HCT116 (cell line): ENCODE results near the gene LPXN. TPM values are rescaled to one million over a fixed set of nuclear protein-coding genes. Genes with fewer than 3 reads are reported as not detected.

Experiments used
- ATAC-seq: fragments of 200-7000 bp; cut with Tn5 transposase; 2 replicates; pipeline ENCODE4 v1.9.1; 2020; ENCODE audit warnings: mild to moderate bottlenecking, moderate library complexity
- BruUV-seq: library from RNA; stranded (reverse); fragments of 400-500 nt; replicated peaks from 2 replicates; lab custom pipeline; 2021; lab: Mats Ljungman, UMichigan
- CTCF ChIA-PET: fragments of 300-600 bp; sonication (Branson Sonifier 250); formaldehyde crosslinking; loops from one replicate; lab custom pipeline; 2021; ENCODE audit warnings: antibody characterized with exemption; lab: Charles Lee
- POLR2A ChIA-PET: fragments of 300-600, 350-600 bp; sonication (Branson Sonifier 250); formaldehyde crosslinking; loops from one replicate; lab custom pipeline; 2021; ENCODE audit warnings: antibody characterized with exemption; lab: Charles Lee
- RAD21 ChIA-PET, 2 experiments: fragments of 300-600 bp; sonication (Branson Sonifier 250); formaldehyde crosslinking; loops; one replicate each; lab custom pipeline; 2023; ENCODE audit warnings: low total read pairs in 2 of 2; ENCODE audit not compliant: uncharacterized antibody in 2 of 2, unreplicated experiment in 2 of 2, low non-redundant PET in 1 of 2; lab: Charles Lee
- DNase-seq: peaks from one replicate; pipeline ENCODE4 v3.0.0-alpha.2; 2010; ENCODE audit warnings: low read depth, low spot score
- H2AFZ ChIP-seq: fragments of 200-600 bp; shearing (Covaris generic), sonication (generic); 2 replicates; pipeline ENCODE4 v1.6.1; 2017; ENCODE audit warnings: low read depth, mixed run types, mixed read lengths, antibody characterized with exemption, low read length; ENCODE audit not compliant: poor library complexity, severe bottlenecking
- H3K27ac ChIP-seq: 2 replicates; pipeline ENCODE4 v1.5.1; 2012; ENCODE audit warnings: low read depth, low read length
- H3K27me3 ChIP-seq: fragments of 200-600 bp; sonication (generic); 2 replicates; pipeline ENCODE4 v1.6.1; 2016; ENCODE audit warnings: mixed run types, low read length, mixed read lengths; ENCODE audit not compliant: insufficient read depth
- H3K36me3 ChIP-seq, 2 experiments: fragments of 200-500 bp in 1 of 2; fragments of 200-600 bp in 1 of 2; sonication (Bioruptor generic) in 1 of 2; sonication (generic) in 1 of 2; 2 replicates each; pipeline versions ENCODE4 v1.5.1 to v1.6.1; 2014 to 2016; ENCODE audit warnings: low read length in 2 of 2, inconsistent platforms in 1 of 2, mixed read lengths in 1 of 2, mixed run types in 1 of 2; ENCODE audit not compliant: insufficient read depth in 2 of 2, control insufficient read depth in 1 of 2
- H3K4me1 ChIP-seq, 2 experiments: fragments of 200-600 bp in 1 of 2; sonication (generic) in 1 of 2; 2 replicates each; pipeline versions ENCODE4 v1.5.1 to v1.6.1; 2012 to 2017; ENCODE audit warnings: low read length in 2 of 2, inconsistent platforms in 1 of 2, mild to moderate bottlenecking in 1 of 2, mixed read lengths in 1 of 2, mixed run types in 1 of 2, moderate library complexity in 1 of 2; ENCODE audit not compliant: insufficient read depth in 2 of 2, control insufficient read depth in 1 of 2
- H3K4me2 ChIP-seq: fragments of 200-600 bp; sonication (generic); 2 replicates; pipeline ENCODE4 v1.6.1; 2017; ENCODE audit warnings: mixed run types, low read length, mixed read lengths
- H3K4me3 ChIP-seq, 2 experiments: fragments of 200-600 bp in 1 of 2; sonication (generic) in 1 of 2; replicated peaks in 1 of 2; 2 replicates each; pipeline ENCODE4 v1.5.1; 2011 to 2016; ENCODE audit warnings: low read length in 2 of 2, control low read depth in 1 of 2, low read depth in 1 of 2, mild to moderate bottlenecking in 1 of 2, mixed read lengths in 1 of 2, mixed run types in 1 of 2
- H3K79me2 ChIP-seq: fragments of 200-600 bp; sonication (generic); 2 replicates; pipeline ENCODE4 v1.6.1; 2017; ENCODE audit warnings: mild to moderate bottlenecking, mixed run types, low read length, moderate library complexity, mixed read lengths; ENCODE audit not compliant: insufficient read depth
- H3K9ac ChIP-seq: fragments of 200-600 bp; sonication (generic); 2 replicates; pipeline ENCODE4 v1.6.1; 2016; ENCODE audit warnings: low read length, mixed read lengths
- H3K9me2 ChIP-seq: fragments of 200-600 bp; sonication (generic), shearing (Covaris generic); 2 replicates; pipeline ENCODE4 v1.6.1; 2017; ENCODE audit warnings: mixed run types, mild to moderate bottlenecking, moderate library complexity; ENCODE audit not compliant: insufficient read depth
- H3K9me3 ChIP-seq, 2 experiments: fragments of 200-500 bp in 1 of 2; fragments of 200-600 bp in 1 of 2; sonication (Bioruptor generic) in 1 of 2; sonication (generic) in 1 of 2; 2 replicates each; pipeline ENCODE4 v1.6.1; 2014 to 2017; ENCODE audit warnings: low read length in 2 of 2, mixed read lengths in 2 of 2, inconsistent platforms in 1 of 2, low read depth in 1 of 2, mild to moderate bottlenecking in 1 of 2, mixed run types in 1 of 2, moderate library complexity in 1 of 2; ENCODE audit not compliant: control insufficient read depth in 1 of 2, insufficient read depth in 1 of 2
- H4K20me1 ChIP-seq: fragments of 200-600 bp; sonication (generic), shearing (Covaris generic); 2 replicates; pipeline ENCODE4 v1.6.1; 2017; ENCODE audit warnings: mixed run types, mild to moderate bottlenecking, moderate library complexity; ENCODE audit not compliant: insufficient read depth
- ATF3 ChIP-seq: IDR thresholded peaks from 2 replicates; pipeline ENCODE4 v1.6.1; 2012
- CBX3 ChIP-seq: IDR thresholded peaks from 2 replicates; pipeline ENCODE4 v1.6.1; 2012; ENCODE audit warnings: low read depth
- CEBPB ChIP-seq: IDR thresholded peaks from 2 replicates; pipeline ENCODE4 v1.6.1; 2012; ENCODE audit warnings: low read depth
- CTCF ChIP-seq, 3 experiments: fragments of 200-600 bp in 1 of 3; sonication (generic) in 1 of 3; IDR thresholded peaks in 2 of 3; conservative IDR thresholded peaks in 1 of 3; 2 replicates each; pipeline ENCODE4 v1.5.1; 2012 to 2017; ENCODE audit warnings: low read depth in 2 of 3, low read length in 2 of 3, antibody characterized with exemption in 1 of 3, borderline replicate concordance in 1 of 3, control low read depth in 1 of 3, mild to moderate bottlenecking in 1 of 3, mixed read lengths in 1 of 3, mixed run types in 1 of 3, moderate library complexity in 1 of 3; ENCODE audit not compliant: insufficient read depth in 1 of 3
- EGR1 ChIP-seq: IDR thresholded peaks from 2 replicates; pipeline ENCODE4 v1.6.1; 2012; ENCODE audit warnings: low read depth
- ELF1 ChIP-seq: IDR thresholded peaks from 2 replicates; pipeline ENCODE4 v1.6.1; 2012; ENCODE audit warnings: low read depth, borderline replicate concordance
- EZH2phosphoT487 ChIP-seq: fragments of 200-600 bp; IDR thresholded peaks from 2 replicates; pipeline ENCODE4 v1.6.1; 2018; ENCODE audit warnings: antibody characterized with exemption, borderline replicate concordance
- FOSL1 ChIP-seq: IDR thresholded peaks from 2 replicates; pipeline ENCODE4 v1.6.1; 2012; ENCODE audit warnings: low read depth
- MAX ChIP-seq: IDR thresholded peaks from 2 replicates; pipeline ENCODE4 v1.6.1; 2012
- POLR2A ChIP-seq: IDR thresholded peaks from 2 replicates; pipeline ENCODE4 v1.7.0; 2011; ENCODE audit warnings: borderline replicate concordance; ENCODE audit not compliant: insufficient read depth, insufficient read length; ENCODE audit errors: extremely low read depth
- RAD21 ChIP-seq: IDR thresholded peaks from 2 replicates; pipeline ENCODE4 v1.6.1; 2012; ENCODE audit warnings: low read depth, mild to moderate bottlenecking
- SIN3A ChIP-seq: IDR thresholded peaks from 2 replicates; pipeline ENCODE4 v1.6.1; 2012; ENCODE audit warnings: low read depth
- SRF ChIP-seq: IDR thresholded peaks from 2 replicates; pipeline ENCODE4 v1.6.1; 2012; ENCODE audit warnings: low read depth
- TCF7L2 ChIP-seq: IDR thresholded peaks from 2 replicates; pipeline ENCODE4 v1.7.0; 2011; ENCODE audit warnings: borderline replicate concordance, inconsistent platforms; ENCODE audit not compliant: insufficient read depth, insufficient read length; ENCODE audit errors: extremely low read depth
- YY1 ChIP-seq: IDR thresholded peaks from 2 replicates; pipeline ENCODE4 v1.6.1; 2011; ENCODE audit warnings: low read length, low read depth, moderate library complexity, mild to moderate bottlenecking; ENCODE audit not compliant: insufficient replicate concordance; ENCODE audit errors: extremely low read depth
- ZBTB33 ChIP-seq: IDR thresholded peaks from 2 replicates; pipeline ENCODE4 v1.6.1; 2011; ENCODE audit warnings: mild to moderate bottlenecking, low read length, moderate library complexity; ENCODE audit not compliant: insufficient replicate concordance; ENCODE audit errors: extremely low read depth
- ZNF274 ChIP-seq: fragments of 200-500 bp; sonication (Bioruptor generic); IDR thresholded peaks from 2 replicates; pipeline ENCODE4 v1.6.1; 2014; ENCODE audit warnings: mild to moderate bottlenecking, low read depth, low read length, inconsistent platforms
- intact Hi-C: fragments of 100-400 bp; cut with micrococcal nuclease; formaldehyde crosslinking; loops from 2 replicates; pipeline ENCODE4 v1.10.0; 2022
- total RNA-seq: library from RNA; stranded (reverse); gene quantifications from one replicate; pipeline ENCODE4 v1.2.1, GENCODE V29; 2021; ENCODE audit not compliant: unreplicated experiment

The LPXN gene
- total RNA-seq, 1 experiment from 2014 or later = 3.6 TPM

GRCh38 chr11:58493676-58494075 is 82.0 kb downstream of the LPXN start:
- Histone ChIP-seq H3K27ac (no peak overlapping the region), H3K4me1 (no peaks in the 10 kb centered on the region), H3K9ac (no peak overlapping the region), H3K9me2 (no peaks in the 10 kb centered on the region), H3K79me2 (no peaks in the 10 kb centered on the region), H3K4me2 (no peak overlapping the region), H3K4me3 (no peak overlapping the region), H3K36me3 (no peaks in the 10 kb centered on the region), H3K27me3 (0 out of 2 replicates have a peak, but pooled peaks cover 12% of the 10 kb centered on the region), H2AFZ (no peak overlapping the region), H3K9me3 (no peaks in the 10 kb centered on the region), H4K20me1 (no peaks in the 10 kb centered on the region)
- intact Hi-C loops = no loop called here
- ATAC-seq (no peak), DNase-seq (no peak)
- BruUV-seq = no TSS peak
- no peak for TF ChIP-seq EZH2phosphoT487
- no peak for TF ChIP-seq SRF
- no peak for TF ChIP-seq ATF3
- TF ChIP-seq TCF7L2 = no peak
- TF ChIP-seq CBX3 = no peak
- TF ChIP-seq POLR2A = no peak
- ChIA-PET CTCF (no interaction called here), RAD21 (no interaction called here), POLR2A (interaction anchor here (0.6 to 0.7 kb wide), 2 partner anchors 613 to 826 kb away, joined by 3 read pairs; no protein-coding TSS in a partner anchor)

GRCh38 chr11:58490827-58491226 is 84.8 kb downstream of the LPXN start:
- ChIA-PET CTCF (no interaction called here), RAD21 (no interaction called here), POLR2A (no interaction called here)
- intact Hi-C loops = no loop called here
- Histone ChIP-seq H4K20me1 (no peaks in the 10 kb centered on the region), H3K27me3 (0 out of 2 replicates have a peak, but pooled peaks cover 12% of the 10 kb centered on the region), H3K4me2 (no peak overlapping the region), H3K9me3 (no peaks in the 10 kb centered on the region), H2AFZ (no peak overlapping the region), H3K9me2 (no peaks in the 10 kb centered on the region), H3K9ac (no peak overlapping the region), H3K36me3 (no peaks in the 10 kb centered on the region), H3K4me3 (no peak overlapping the region), H3K4me1 (no peaks in the 10 kb centered on the region), H3K79me2 (no peaks in the 10 kb centered on the region), H3K27ac (no peak overlapping the region)
- no peak for DNase-seq
- ATAC-seq = no peak
- no TSS peak for BruUV-seq
- TF ChIP-seq SRF (no peak), ZBTB33 (no peak), RAD21 (no peak), CTCF (IDR thresholded peaks at IDR 0.05 in 2 of 3, conservative IDR thresholded peaks at IDR 0.05 in 1 of 3; ENCODE audit: borderline replicate concordance in 1 of 3, insufficient read depth in 1 of 3, low read depth in 2 of 3, low read length in 2 of 3) (no peak), YY1 (no peak), SIN3A (no peak), EGR1 (no peak), FOSL1 (no peak), ELF1 (no peak), CEBPB (no peak), TCF7L2 (no peak), ATF3 (no peak), ZNF274 (no peak), MAX (no peak)
